ENCODE results near the gene C14orf132. TPM values are rescaled to one million over a fixed set of nuclear protein-coding genes. Genes with fewer than 3 reads are reported as not detected.

C14orf132 gene
- polyA plus RNA-seq, 3 donors = not detected

DNA sequence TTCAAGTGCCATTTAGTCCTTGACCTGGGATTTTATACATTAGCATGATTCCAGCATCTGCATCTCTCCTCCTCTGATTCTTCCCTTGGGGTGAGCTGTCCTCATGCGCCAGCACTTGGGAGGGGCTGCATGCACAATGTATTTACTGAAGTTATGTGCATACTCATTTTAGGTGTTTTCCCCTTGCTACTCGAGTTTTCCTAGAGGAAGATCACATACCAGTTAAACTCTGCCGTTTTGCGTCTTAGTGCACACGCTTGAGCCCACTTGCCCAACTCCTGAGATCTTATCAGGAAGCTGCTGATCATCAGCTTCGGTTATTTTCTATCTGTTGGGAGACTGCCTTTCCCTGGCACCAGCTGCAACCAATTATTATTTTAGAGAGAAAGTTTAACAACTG is 78.8 kb downstream of the C14orf132 start:
- Histone ChIP-seq H3K4me2 (replicated peaks; ENCODE audit: extremely low read depth, low read length, poor library complexity, severe bottlenecking) (no peak overlapping the region), H3K27ac (ENCODE audit: low read depth in 1 of 2, low read length in 2 of 2) (no peak overlapping the region), H3K4me1 (ENCODE audit: control insufficient read depth in 1 of 2, insufficient read depth in 2 of 2, low read length in 2 of 2) (no peaks in the 10 kb centered on the region), H3K9ac (ENCODE audit: insufficient read depth, low read length, poor library complexity, severe bottlenecking) (no peak overlapping the region), H3K36me3 (replicated peaks in 1 of 2; ENCODE audit: control insufficient read depth in 1 of 2, insufficient read depth in 2 of 2, low read length in 2 of 2) (no peaks in the 10 kb centered on the region), H3K79me2 (ENCODE audit: insufficient read depth, low read length) (no peaks in the 10 kb centered on the region), H2AFZ (ENCODE audit: insufficient read depth, low read depth, low read length, poor library complexity, severe bottlenecking) (no peak overlapping the region), H3K4me3 (replicated peaks in 1 of 3; ENCODE audit: low read depth in 2 of 3, low read length in 3 of 3) (no peak overlapping the region), H4K20me1 (ENCODE audit: insufficient read depth, low read length) (no peaks in the 10 kb centered on the region), H3K9me3 (replicated peaks in 1 of 2; ENCODE audit: control insufficient read depth in 1 of 2, insufficient read depth in 1 of 2, low read length in 2 of 2) (peaks cover 4% of the 10 kb centered on the region in 2 donors), H3K27me3 (ENCODE audit: control insufficient read depth in 2 of 2, insufficient read depth in 2 of 2, low read length in 2 of 2) (no peaks in the 10 kb centered on the region)
- TF ChIP-seq, protein P1, sequence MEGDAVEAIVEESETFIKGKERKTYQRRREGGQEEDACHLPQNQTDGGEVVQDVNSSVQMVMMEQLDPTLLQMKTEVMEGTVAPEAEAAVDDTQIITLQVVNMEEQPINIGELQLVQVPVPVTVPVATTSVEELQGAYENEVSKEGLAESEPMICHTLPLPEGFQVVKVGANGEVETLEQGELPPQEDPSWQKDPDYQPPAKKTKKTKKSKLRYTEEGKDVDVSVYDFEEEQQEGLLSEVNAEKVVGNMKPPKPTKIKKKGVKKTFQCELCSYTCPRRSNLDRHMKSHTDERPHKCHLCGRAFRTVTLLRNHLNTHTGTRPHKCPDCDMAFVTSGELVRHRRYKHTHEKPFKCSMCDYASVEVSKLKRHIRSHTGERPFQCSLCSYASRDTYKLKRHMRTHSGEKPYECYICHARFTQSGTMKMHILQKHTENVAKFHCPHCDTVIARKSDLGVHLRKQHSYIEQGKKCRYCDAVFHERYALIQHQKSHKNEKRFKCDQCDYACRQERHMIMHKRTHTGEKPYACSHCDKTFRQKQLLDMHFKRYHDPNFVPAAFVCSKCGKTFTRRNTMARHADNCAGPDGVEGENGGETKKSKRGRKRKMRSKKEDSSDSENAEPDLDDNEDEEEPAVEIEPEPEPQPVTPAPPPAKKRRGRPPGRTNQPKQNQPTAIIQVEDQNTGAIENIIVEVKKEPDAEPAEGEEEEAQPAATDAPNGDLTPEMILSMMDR (IDR thresholded peaks at IDR 0.05) = no peak
- Mint-ChIP-seq H3K4me3 (no peak overlapping the region), H3K9me3 (peaks cover 2 to 22% (median 13%) of the 10 kb centered on the region in 7 donors), H3K36me3 (no peaks in the 10 kb centered on the region), H3K4me1 (no peaks in the 10 kb centered on the region), H3K27ac (no peak overlapping the region), H3K27me3 (ENCODE audit: low read depth in 3 of 3) (peaks cover 2 to 12% (median 4%) of the 10 kb centered on the region in 3 donors)
- 93% methylated on average over 2 of the region's 6 CpGs for WGBS (ENCODE audit: insufficient coverage)
- no peak for DNase-seq
- intact Hi-C loops (cut with micrococcal nuclease) = no loop called here

GRCh38 chr14:96118391-96118790 is 79.2 kb downstream of the C14orf132 start:
- Histone ChIP-seq H2AFZ (ENCODE audit: insufficient read depth, low read depth, low read length, poor library complexity, severe bottlenecking) (no peak overlapping the region), H3K4me2 (replicated peaks; ENCODE audit: extremely low read depth, low read length, poor library complexity, severe bottlenecking) (no peak overlapping the region), H3K36me3 (replicated peaks in 1 of 2; ENCODE audit: control insufficient read depth in 1 of 2, insufficient read depth in 2 of 2, low read length in 2 of 2) (no peaks in the 10 kb centered on the region), H3K79me2 (ENCODE audit: insufficient read depth, low read length) (no peaks in the 10 kb centered on the region), H3K27me3 (ENCODE audit: control insufficient read depth in 2 of 2, insufficient read depth in 2 of 2, low read length in 2 of 2) (no peaks in the 10 kb centered on the region), H3K4me1 (ENCODE audit: control insufficient read depth in 1 of 2, insufficient read depth in 2 of 2, low read length in 2 of 2) (no peaks in the 10 kb centered on the region), H3K9me3 (replicated peaks in 1 of 2; ENCODE audit: control insufficient read depth in 1 of 2, insufficient read depth in 1 of 2, low read length in 2 of 2) (peaks cover 0 to 4% of the 10 kb centered on the region in 2 donors), H4K20me1 (ENCODE audit: insufficient read depth, low read length) (no peaks in the 10 kb centered on the region), H3K4me3 (replicated peaks in 1 of 3; ENCODE audit: low read depth in 2 of 3, low read length in 3 of 3) (no peak overlapping the region), H3K27ac (ENCODE audit: low read depth in 1 of 2, low read length in 2 of 2) (no peak overlapping the region), H3K9ac (ENCODE audit: insufficient read depth, low read length, poor library complexity, severe bottlenecking) (no peak overlapping the region)
- H3K27me3 Mint-ChIP-seq (ENCODE audit: low read depth in 3 of 3) = peaks cover 2 to 12% (median 5%) of the 10 kb centered on the region in 3 donors
- WGBS (ENCODE audit: insufficient coverage) = 60% methylated on average over 2 of the region's 3 CpGs
- TF ChIP-seq, protein P1 (IDR thresholded peaks at IDR 0.05) = no peak
- no peak overlapping the region for H3K4me3 Mint-ChIP-seq
- H3K9me3 Mint-ChIP-seq = peaks cover 2 to 21% (median 13%) of the 10 kb centered on the region in 7 donors
- H3K36me3 Mint-ChIP-seq = no peaks in the 10 kb centered on the region
- H3K27ac Mint-ChIP-seq = no peak overlapping the region
- DNase-seq = no peak
- H3K4me1 Mint-ChIP-seq = no peaks in the 10 kb centered on the region
- intact Hi-C loops (cut with micrococcal nuclease) = no loop called here
